Nucleus accumbens (tissue), 56 donors: ENCODE measurements around the gene RBM45.
"Not testable (repeated sequence)": the region's sequence is repeated elsewhere in the genome, so short reads cannot be mapped to it uniquely, and the experiment has no call there.

ENCODE experiments used
- DNase-seq, 56 donors: peaks; one replicate each; lab custom pipeline; 2025; lab: John Stamatoyannopoulos, UW

RBM45 gene, protein sequence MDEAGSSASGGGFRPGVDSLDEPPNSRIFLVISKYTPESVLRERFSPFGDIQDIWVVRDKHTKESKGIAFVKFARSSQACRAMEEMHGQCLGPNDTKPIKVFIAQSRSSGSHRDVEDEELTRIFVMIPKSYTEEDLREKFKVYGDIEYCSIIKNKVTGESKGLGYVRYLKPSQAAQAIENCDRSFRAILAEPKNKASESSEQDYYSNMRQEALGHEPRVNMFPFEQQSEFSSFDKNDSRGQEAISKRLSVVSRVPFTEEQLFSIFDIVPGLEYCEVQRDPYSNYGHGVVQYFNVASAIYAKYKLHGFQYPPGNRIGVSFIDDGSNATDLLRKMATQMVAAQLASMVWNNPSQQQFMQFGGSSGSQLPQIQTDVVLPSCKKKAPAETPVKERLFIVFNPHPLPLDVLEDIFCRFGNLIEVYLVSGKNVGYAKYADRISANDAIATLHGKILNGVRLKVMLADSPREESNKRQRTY

GRCh38 chr2:178112202-178113152 is at the start of gene RBM45:
RBM45 (plus strand) TSS chr2:178112437; CDS start chr2:178112547, 110 bp downstream.
- peak in 55 of 56 donors; percentile 14 to 92 (median 76) for DNase-seq

DNA sequence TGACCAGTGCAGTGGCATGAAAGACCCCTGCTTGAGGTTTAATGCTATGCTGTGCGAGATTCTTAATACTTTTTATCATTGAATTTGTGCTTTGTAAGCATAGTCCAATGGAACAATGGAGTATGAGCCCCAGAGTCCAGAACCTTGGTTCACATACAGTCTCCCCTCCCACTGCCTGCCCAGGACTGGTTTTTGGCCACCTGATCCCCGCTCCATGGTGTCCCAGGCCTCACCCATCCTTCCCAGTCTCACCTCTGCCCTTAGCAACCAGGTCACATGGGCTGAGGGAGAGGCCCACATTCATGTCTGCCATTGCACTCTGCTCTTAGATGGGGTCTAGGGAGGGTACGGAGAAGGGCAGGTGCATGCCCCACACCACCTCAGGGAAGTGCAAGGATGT is 45.9 kb upstream of the RBM45 start:
- no peak for DNase-seq

DNA sequence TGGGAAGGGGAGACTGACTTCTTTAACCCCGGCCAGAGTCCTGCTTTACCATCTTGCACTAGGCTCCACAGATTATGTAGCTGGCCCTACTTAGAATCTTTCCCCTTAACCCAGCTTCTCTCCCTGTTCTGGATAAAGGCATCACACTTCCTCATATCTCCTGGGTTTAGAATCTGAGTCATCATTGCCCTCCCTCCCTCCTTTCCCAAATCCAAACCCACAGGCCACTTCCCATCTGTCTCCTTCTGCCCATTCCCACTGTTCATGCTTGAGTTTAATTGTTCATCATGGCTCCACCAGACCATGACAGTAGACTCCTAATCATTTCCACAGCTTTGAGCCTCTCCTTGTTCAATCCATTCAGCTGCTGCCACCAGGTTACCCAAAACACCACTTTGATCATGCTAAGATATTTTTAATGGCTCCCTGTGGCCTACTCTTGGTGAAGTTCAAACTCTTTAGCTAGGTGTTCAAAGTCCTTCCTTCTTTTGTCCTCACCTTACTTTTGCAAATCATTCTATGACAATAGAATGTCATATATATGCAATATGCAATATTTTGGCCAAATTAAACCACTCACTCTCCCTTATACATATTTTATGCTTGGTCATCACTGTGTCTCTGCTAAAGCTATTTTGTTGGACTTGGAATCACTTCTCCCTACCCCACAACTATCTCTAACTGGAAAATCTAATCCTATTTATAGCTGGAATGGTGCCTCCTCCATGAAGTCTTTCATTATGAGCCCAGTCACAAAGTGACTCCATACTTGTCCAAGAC is 45.2 kb upstream of the RBM45 start:
- DNase-seq, result no peak

DNA sequence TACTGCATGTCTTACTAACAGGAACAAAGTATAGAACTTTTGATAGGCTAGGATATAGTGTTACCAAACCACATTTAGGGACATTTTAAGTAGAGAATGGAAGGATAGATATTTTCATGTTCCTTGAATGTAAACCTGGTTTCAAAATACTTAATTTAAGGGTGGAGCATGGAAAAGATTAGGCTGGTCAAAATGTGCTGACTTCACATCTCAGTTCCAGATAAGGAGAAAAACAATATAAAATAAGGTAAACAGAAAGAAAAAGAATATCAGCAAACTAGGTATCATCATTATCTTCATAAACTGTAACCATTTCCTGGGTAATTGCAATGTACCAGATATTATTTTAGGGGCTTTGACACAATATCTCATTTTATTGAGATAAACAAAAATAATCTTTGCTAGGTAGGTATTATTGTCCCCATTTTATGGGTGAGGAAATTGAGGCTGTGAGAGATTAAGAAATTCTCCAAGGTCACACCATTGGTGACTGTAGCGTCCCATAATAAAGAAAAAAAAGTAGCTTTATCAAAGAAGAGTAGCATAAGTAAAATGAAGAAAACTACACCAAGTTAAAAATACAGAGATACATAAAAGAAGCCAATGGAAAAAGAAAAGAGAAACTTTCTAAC is 43.3 kb upstream of the RBM45 start:
- no peak for DNase-seq

GRCh38 chr2:178069551-178069950 is 42.7 kb upstream of the RBM45 start:
- DNase-seq, result no peak

DNA sequence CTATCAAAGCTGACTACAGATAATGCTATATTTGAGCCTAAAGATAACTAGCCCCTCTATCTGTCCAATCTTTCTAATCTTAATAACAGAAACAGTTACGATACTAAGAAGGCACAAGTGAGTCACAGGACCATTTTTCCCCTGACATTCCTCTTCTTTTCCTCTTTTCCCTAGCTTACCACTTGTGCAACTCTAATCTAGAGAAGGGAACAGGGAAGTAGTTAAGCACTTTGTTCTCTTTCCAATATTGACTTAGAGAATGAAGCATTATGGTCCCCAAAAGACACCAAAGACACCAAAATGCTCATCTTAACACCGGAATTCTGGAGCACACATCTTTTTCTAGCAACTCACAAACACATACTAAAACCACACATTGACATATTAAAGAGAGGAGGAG is 41.4 kb upstream of the RBM45 start:
- no peak for DNase-seq

DNA sequence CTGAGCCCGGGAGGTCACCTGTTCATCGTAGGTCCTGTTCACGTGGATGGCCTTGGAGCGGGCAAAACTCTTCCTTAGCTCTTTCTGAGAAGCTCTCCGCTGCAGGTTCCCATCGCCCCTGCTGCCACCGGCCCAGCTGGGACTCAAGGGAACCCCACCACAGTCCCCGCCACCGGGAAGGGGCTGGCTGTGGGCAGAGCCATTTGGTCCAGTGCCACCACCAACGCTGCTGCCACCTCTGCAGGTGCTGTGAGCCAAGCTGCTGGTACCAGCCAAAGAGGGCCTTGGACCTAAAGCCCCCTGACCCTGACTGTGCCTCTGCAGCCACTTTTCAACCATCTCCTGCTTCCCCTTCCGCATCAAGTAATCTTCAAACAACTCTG is 40.2 kb upstream of the RBM45 start:
- DNase-seq, result no peak

- DNase-seq, result peak in 11 of 56 donors; percentile 1 to 27 (median 3)
These were observed 39.6 kb upstream of the RBM45 start, which contains the start of gene PDE11A for GRCh38 chr2:178072383-178073301. PDE11A (minus strand) TSS chr2:178072777; CDS start chr2:178072437, 340 bp downstream.

DNA sequence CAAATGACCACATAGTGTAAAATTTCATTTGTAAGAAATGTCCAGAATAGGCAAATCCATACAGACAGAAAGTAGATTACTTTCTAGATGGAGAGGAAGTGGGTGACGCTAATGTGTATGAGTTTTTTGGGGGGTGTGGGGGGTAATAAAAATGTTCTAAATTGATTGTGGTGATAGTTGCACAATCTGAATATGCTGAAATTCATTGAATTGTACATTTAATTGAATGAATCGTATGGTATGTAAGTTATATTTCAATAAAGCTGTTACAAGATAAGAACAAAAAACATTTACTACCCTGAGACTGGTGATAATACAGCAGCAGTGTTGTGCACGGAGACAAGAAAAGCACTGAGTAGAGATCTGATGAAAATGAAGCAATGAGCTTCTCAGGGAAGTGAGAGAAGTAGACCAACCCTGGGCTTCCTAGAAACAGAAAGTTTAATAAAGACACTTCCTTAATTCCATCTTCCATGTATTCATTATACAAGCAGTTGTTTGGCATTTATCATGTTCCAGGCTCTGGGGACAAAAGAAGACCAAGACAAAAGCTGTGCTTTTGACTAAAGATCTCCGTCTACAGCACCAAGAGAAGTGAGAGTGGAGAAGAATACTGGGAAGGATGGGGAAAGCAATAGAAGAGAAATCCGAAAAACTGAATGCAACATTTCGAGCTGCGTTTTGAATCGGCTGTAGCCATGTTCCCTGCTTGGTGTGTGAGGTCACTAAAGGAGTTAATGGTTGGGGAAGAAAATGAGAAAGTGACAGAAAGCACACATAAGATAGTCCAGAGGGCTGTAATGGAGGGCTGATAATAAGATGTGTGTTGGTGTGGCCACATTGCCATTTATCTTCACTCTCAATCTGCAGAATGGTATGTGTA is 37.9 kb upstream of the RBM45 start:
- no peak for DNase-seq

GRCh38 chr2:178075006-178075326 is 37.3 kb upstream of the RBM45 start:
- DNase-seq, result no peak

- no peak for DNase-seq
These were observed 36.1 kb upstream of the RBM45 start for GRCh38 chr2:178076130-178076529.

- DNase-seq, result not testable (repeated sequence)
These were observed 33.0 kb upstream of the RBM45 start for GRCh38 chr2:178079279-178079678.

DNA sequence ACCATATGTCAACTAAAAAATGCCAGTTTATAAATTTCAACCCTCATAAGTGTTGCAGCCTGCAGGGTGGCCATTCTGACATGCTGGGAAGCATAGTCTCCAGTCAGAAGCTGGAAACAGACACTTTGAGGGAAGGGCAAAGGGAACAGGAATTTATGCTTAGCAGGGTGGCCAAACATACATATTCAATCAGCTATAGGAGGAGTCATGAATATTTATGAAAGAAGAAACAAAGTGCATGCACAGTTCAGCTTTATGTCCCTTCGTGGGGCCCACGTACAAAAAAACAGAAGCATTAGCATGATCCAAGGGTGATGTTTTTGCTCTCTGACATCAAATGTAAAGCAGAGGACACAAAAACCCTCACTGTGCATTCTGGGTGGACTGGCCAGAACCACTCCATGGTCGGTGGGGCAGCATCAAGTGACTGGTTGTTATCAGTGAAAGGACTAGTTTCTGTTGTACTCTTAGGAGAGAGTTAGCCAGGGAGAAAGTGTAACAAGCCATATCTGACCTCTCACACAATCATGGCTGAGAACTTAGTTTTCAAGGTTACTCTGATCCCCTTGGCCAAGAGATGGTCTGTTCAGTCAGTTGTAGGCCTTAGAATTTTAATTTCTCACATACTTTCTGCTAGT is 29.7 kb upstream of the RBM45 start:
- no peak for DNase-seq

DNA sequence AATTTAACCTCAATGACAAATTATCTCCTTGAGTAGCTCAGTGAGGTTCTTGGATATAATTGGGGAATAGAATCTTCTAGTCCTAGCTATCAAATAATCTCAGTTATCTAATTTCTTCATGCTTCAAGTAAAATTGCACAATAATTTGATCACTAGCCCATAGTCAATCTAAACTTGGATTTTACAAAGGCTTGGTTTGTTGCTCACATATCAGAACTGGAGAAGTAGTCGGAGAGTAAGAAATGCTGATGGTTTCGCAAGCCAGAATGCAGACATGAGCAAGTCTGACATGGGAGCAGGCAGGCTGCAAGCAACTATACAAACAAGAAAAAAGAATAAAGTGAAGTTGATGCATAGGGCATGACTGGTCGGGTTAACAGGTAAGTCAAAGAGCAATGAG is 28.0 kb upstream of the RBM45 start:
- DNase-seq, result no peak

- DNase-seq, result no peak
These were observed 23.4 kb upstream of the RBM45 start for GRCh38 chr2:178088774-178089270.

DNA sequence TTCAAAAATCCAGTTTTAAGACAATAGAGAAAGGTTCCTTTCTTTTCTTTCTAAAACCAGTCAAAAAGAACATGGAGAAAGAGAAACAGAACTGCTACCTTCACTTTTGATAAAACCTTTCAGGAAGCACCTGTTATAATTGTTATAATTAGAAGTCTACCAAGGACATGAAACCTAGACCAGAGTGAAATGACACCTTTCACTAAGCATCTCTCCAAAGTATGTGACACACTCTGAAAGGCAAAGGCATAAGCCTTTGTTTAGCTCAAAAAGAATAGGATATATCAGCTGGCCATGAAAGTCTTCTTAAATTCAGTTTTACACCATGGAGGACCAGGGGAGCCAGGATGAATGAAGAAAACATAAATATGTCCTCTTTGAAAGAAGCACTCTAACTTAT is 18.8 kb upstream of the RBM45 start:
- DNase-seq, result no peak
